GM23338 (cell line): Measurements from ENCODE around the gene CLNK. TPM values are rescaled to one million over a fixed set of nuclear protein-coding genes. Genes with fewer than 3 reads are reported as not detected.

Experiments used
- ATAC-seq: fragments of 200-7000 bp; cut with Tn5 transposase; 3 replicates; pipeline ENCODE4 v1.9.1; 2020
- DNase-seq: peaks from one replicate; pipeline ENCODE4 v3.0.0-alpha.2; 2015; ENCODE audit warnings: low spot score
- H2AFZ ChIP-seq: fragments of 200-600 bp; sonication (generic); 2 replicates; pipeline ENCODE4 v1.8.0; 2016; ENCODE audit warnings: antibody characterized with exemption, mild to moderate bottlenecking, moderate library complexity
- H3F3A ChIP-seq: fragments of 200-600 bp; sonication (generic); replicated peaks from 2 replicates; pipeline ENCODE4 v1.8.0; 2017; ENCODE audit warnings: antibody characterized with exemption, mixed run types, low read depth
- H3K27ac ChIP-seq: fragments of 200-600 bp; sonication (generic); 2 replicates; pipeline ENCODE4 v1.6.1; 2016; ENCODE audit warnings: low read depth
- H3K27me3 ChIP-seq: fragments of 200-600 bp; sonication (generic); 2 replicates; pipeline ENCODE4 v1.8.0; 2016; ENCODE audit warnings: mild to moderate bottlenecking, mixed run types, moderate library complexity; ENCODE audit not compliant: insufficient read depth
- H3K36me3 ChIP-seq: fragments of 200-600 bp; sonication (generic); 2 replicates; pipeline ENCODE4 v1.8.0; 2016; ENCODE audit warnings: mild to moderate bottlenecking; ENCODE audit not compliant: insufficient read depth
- H3K4me1 ChIP-seq: fragments of 200-600 bp; sonication (generic); 2 replicates; pipeline ENCODE4 v1.8.0; 2016; ENCODE audit warnings: mild to moderate bottlenecking, moderate library complexity; ENCODE audit not compliant: insufficient read depth
- H3K4me2 ChIP-seq: fragments of 200-600 bp; sonication (generic); 2 replicates; pipeline ENCODE4 v1.7.1; 2017; ENCODE audit warnings: mixed run types
- H3K4me3 ChIP-seq: fragments of 200-600 bp; sonication (generic); 2 replicates; pipeline ENCODE4 v1.6.1; 2016; ENCODE audit warnings: mixed run types
- H3K79me2 ChIP-seq: fragments of 200-600 bp; sonication (generic); replicated peaks from 2 replicates; pipeline ENCODE4 v1.8.0; 2017; ENCODE audit warnings: mild to moderate bottlenecking; ENCODE audit not compliant: insufficient read depth
- H3K9me2 ChIP-seq: fragments of 200-600 bp; sonication (generic); 2 replicates; pipeline ENCODE4 v1.8.0; 2017; ENCODE audit not compliant: insufficient read depth
- H4K20me1 ChIP-seq: fragments of 200-600 bp; sonication (generic); replicated peaks from 2 replicates; pipeline ENCODE4 v1.8.0; 2017; ENCODE audit warnings: mild to moderate bottlenecking; ENCODE audit not compliant: insufficient read depth
- H3K27ac Mint-ChIP-seq: 2 replicates; pipeline ENCODE4 v1.8.0; 2020; ENCODE audit warnings: inconsistent platforms, mild to moderate bottlenecking, moderate library complexity, mixed read lengths
- H3K27me3 Mint-ChIP-seq: 3 replicates; pipeline ENCODE4 v1.8.0; 2022; ENCODE audit warnings: low read depth, mild to moderate bottlenecking, moderate library complexity, mixed read lengths, inconsistent platforms; ENCODE audit not compliant: insufficient read depth, poor library complexity
- H3K36me3 Mint-ChIP-seq: 3 replicates; pipeline ENCODE4 v1.8.0; 2021; ENCODE audit warnings: low read depth, mild to moderate bottlenecking, inconsistent platforms, moderate library complexity, mixed read lengths
- H3K4me1 Mint-ChIP-seq: 3 replicates; pipeline ENCODE4 v1.8.0; 2020; ENCODE audit warnings: mild to moderate bottlenecking, inconsistent platforms, mixed read lengths
- H3K4me3 Mint-ChIP-seq: 3 replicates; pipeline ENCODE4 v1.8.0; 2021; ENCODE audit warnings: moderate library complexity, mild to moderate bottlenecking, inconsistent platforms, mixed read lengths
- H3K9me3 Mint-ChIP-seq: 3 replicates; pipeline ENCODE4 v1.8.0; 2020; ENCODE audit warnings: moderate library complexity, mild to moderate bottlenecking, inconsistent platforms, mixed read lengths
- CREB1 ChIP-seq: fragments of 250-450 bp; sonication (Bioruptor Pico); IDR thresholded peaks from 2 replicates; pipeline ENCODE4 v1.5.0; 2020; ENCODE audit warnings: low read depth, mild to moderate bottlenecking, moderate library complexity
- CTCF ChIP-seq, 2 experiments: fragments of 200-600 bp in 1 of 2; sonication (generic) in 1 of 2; conservative IDR thresholded peaks; 2 replicates each; pipeline versions ENCODE4 v1.5.1 to v1.6.1; 2016 to 2017; ENCODE audit warnings: antibody characterized with exemption in 2 of 2, low read depth in 2 of 2, mild to moderate bottlenecking in 2 of 2, moderate library complexity in 1 of 2
- ETS1 ChIP-seq: IDR thresholded peaks from 2 replicates; pipeline ENCODE4 v1.6.1; 2016; ENCODE audit warnings: antibody characterized with exemption
- EZH2 ChIP-seq: fragments of 200-600 bp; sonication (generic); IDR thresholded peaks from one replicate; pipeline ENCODE4 v1.8.0; 2017; ENCODE audit warnings: antibody characterized with exemption, mild to moderate bottlenecking, low read depth; ENCODE audit not compliant: unreplicated experiment
- EZH2phosphoT487 ChIP-seq: fragments of 200-600 bp; sonication (generic); IDR thresholded peaks from one replicate; pipeline ENCODE4 v1.8.1; 2018; ENCODE audit warnings: antibody characterized with exemption; ENCODE audit not compliant: unreplicated experiment
- JUNB ChIP-seq: IDR thresholded peaks from one replicate; pipeline ENCODE4 v1.6.1; 2016; ENCODE audit warnings: antibody characterized with exemption; ENCODE audit not compliant: unreplicated experiment
- NANOG ChIP-seq: IDR thresholded peaks from 2 replicates; pipeline ENCODE4 v1.6.1; 2016; ENCODE audit warnings: antibody characterized with exemption, borderline replicate concordance
- POLR2AphosphoS5 ChIP-seq: IDR thresholded peaks from 2 replicates; pipeline ENCODE4 v1.6.1; 2016; ENCODE audit warnings: antibody characterized with exemption, low read depth
- STAT1 ChIP-seq: IDR thresholded peaks from one replicate; pipeline ENCODE4 v1.6.1; 2016; ENCODE audit warnings: antibody characterized with exemption; ENCODE audit not compliant: unreplicated experiment
- ZNF114 ChIP-seq: fragments of 250-450 bp; sonication (Bioruptor Pico); IDR thresholded peaks from 2 replicates; pipeline ENCODE4 v1.5.0; 2020; ENCODE audit warnings: mild to moderate bottlenecking, moderate library complexity
- ZNF331 ChIP-seq: fragments of 250-450 bp; sonication (Bioruptor Pico); IDR thresholded peaks from 2 replicates; pipeline ENCODE4 v1.5.0; 2020; ENCODE audit warnings: low read depth, mild to moderate bottlenecking, moderate library complexity
- ZNF462 ChIP-seq: fragments of 250-450 bp; sonication (Bioruptor Pico); IDR thresholded peaks from 2 replicates; pipeline ENCODE4 v1.5.0; 2020; ENCODE audit warnings: mild to moderate bottlenecking, moderate library complexity
- polyA plus RNA-seq: library from polyadenylated mRNA; unstranded; fragments of >200 nt; fragmentation: Nextera tagmentation; extraction: Ambion mirVana; gene quantifications from 2 replicates; pipeline ENCODE4 v1.2.1, GENCODE V29; 2016
- total RNA-seq: library from RNA; depleted of rRNA; stranded (reverse); fragments of >200 nt; shearing (Covaris generic); gene quantifications from 2 replicates; pipeline ENCODE4 v1.2.3, GENCODE V29; 2014

The CLNK gene
- total and polyA plus RNA-seq, 2 experiments from 2014 or later, result not detected

GRCh38 chr4:10554121-10554520, 130.4 kb downstream of the CLNK start (continued):
- TF ChIP-seq ZNF462, result no peak
- TF ChIP-seq JUNB, result no peak
- no peak for TF ChIP-seq POLR2AphosphoS5
- TF ChIP-seq EZH2, result no peak
- no peak for TF ChIP-seq ZNF114 (CRISPR knock-in tag)
- TF ChIP-seq ETS1, result no peak

GRCh38 chr4:10552591-10553280, 131.8 kb downstream of the CLNK start:
- Histone ChIP-seq H3K4me1 (no peaks in the 10 kb centered on the region), H3K27ac (no peak overlapping the region), H4K20me1 (no peaks in the 10 kb centered on the region), H3F3A (no peaks in the 10 kb centered on the region), H3K4me3 (no peak overlapping the region), H3K9me2 (no peaks in the 10 kb centered on the region), H3K27me3 (no peaks in the 10 kb centered on the region), H2AFZ (peak overlapping the region; percentile 26; the same call in 1 of the 2 replicates), H3K79me2 (no peaks in the 10 kb centered on the region), H3K4me2 (no peak overlapping the region), H3K36me3 (no peaks in the 10 kb centered on the region)
- H3K27ac Mint-ChIP-seq, result no peak overlapping the region
- H3K27me3 Mint-ChIP-seq, result peaks cover 1% of the 10 kb centered on the region
- H3K4me1 Mint-ChIP-seq, result peaks cover 10% of the 10 kb centered on the region; the same call in 2 of the 3 replicates
- ATAC-seq (no peak), DNase-seq (no peak)
- H3K4me3 Mint-ChIP-seq, result no peak overlapping the region
- H3K36me3 Mint-ChIP-seq, result no peaks in the 10 kb centered on the region
- no peaks in the 10 kb centered on the region for H3K9me3 Mint-ChIP-seq
- TF ChIP-seq POLR2AphosphoS5 (no peak), ZNF114 (CRISPR knock-in tag) (no peak), EZH2phosphoT487 (no peak), STAT1 (no peak), CTCF (conservative IDR thresholded peaks at IDR 0.05; ENCODE audit: low read depth in 2 of 2) (no peak), ZNF331 (CRISPR knock-in tag) (no peak), CREB1 (CRISPR knock-in tag) (no peak), NANOG (no peak)
